GM10847 (cell line): ENCODE measurements around the gene IL17RE.

ENCODE experiments used
- POLR2A ChIP-seq: IDR thresholded peaks from 2 replicates; pipeline ENCODE4 v1.6.1; 2011; ENCODE audit not compliant: insufficient read length; ENCODE audit errors: extremely low read depth

The IL17RE gene, protein sequence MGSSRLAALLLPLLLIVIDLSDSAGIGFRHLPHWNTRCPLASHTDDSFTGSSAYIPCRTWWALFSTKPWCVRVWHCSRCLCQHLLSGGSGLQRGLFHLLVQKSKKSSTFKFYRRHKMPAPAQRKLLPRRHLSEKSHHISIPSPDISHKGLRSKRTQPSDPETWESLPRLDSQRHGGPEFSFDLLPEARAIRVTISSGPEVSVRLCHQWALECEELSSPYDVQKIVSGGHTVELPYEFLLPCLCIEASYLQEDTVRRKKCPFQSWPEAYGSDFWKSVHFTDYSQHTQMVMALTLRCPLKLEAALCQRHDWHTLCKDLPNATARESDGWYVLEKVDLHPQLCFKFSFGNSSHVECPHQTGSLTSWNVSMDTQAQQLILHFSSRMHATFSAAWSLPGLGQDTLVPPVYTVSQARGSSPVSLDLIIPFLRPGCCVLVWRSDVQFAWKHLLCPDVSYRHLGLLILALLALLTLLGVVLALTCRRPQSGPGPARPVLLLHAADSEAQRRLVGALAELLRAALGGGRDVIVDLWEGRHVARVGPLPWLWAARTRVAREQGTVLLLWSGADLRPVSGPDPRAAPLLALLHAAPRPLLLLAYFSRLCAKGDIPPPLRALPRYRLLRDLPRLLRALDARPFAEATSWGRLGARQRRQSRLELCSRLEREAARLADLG

GRCh38 chr3:9902372-9903237 lies at the start of gene IL17RE:
IL17RE (plus strand) TSS chr3:9902848; CDS start chr3:9902933, 85 bp downstream.
- TF ChIP-seq POLR2A, result no peak

GRCh38 chr3:9855594-9855993 lies 47.1 kb upstream of the IL17RE start:
- no peak for TF ChIP-seq POLR2A

DNA sequence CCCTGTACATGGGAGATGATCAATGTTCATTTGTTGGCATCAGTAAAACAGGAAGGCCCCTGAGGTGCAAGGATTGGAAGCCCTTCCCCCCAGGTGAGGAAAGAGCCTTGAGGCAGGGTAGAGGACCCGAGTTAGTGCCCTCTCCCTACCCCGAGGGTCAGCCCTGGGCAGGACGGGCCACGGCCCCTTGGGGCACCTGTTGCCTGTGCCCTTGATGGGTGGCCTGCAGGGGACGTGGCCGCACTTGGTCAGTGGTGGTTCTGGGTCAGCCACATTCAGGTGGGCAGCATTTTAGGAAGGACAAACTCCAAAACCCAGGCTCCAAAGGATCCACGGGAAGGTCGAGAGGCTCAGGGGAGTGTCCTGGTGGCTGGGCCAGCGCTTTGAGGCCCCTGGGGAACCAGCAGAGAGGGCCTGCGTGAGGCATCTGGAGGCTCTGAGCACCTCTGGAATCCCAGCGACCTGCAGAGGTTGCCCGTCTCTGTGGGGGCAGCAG lies 43.1 kb upstream of the IL17RE start:
- TF ChIP-seq POLR2A, result no peak

DNA sequence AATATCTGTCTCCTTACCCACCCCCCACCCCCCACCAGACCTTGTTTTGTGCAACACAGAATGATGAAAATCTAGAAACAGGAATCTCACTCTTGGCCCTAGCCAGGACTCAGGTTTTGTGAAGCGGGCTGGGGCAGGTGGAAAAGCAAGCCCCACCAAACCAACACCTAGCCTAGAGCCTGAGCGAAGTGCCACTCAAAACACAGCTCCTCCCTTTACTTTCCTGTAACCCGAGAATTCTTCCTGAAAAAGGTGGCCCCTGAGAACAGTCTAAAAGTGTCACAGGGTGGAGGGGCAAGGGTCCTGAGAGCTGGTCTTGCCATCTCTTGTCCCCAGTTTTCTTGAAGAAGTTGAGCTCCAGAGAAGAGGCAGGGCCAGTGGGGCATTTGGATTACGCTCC lies 41.4 kb upstream of the IL17RE start:
- no peak for TF ChIP-seq POLR2A

DNA sequence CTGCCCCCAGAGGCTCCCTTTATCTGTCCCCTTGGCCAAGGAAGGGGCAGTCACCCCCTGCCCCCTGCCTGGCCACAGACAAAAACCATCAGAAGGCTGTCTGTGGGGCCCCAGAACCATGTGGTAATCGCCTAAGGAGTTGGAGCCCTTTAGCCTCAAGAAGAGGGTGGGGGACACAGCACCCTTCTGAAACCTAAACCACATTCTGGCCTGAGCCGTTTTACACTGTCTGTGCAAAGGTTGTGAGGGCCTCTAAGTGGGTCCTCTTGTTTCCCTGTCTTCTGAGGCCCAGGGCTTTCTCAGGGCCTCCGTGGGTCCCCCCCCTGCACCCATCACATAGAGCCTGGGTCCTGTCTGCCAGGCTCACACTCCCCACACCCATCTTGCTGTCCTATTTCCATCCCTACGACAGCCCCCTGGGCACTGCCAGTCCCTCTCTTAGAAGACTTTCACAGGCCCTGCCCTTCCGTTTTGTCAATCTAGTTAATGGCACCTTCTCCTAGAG lies 41.0 kb upstream of the IL17RE start:
- TF ChIP-seq POLR2A, result no peak

DNA sequence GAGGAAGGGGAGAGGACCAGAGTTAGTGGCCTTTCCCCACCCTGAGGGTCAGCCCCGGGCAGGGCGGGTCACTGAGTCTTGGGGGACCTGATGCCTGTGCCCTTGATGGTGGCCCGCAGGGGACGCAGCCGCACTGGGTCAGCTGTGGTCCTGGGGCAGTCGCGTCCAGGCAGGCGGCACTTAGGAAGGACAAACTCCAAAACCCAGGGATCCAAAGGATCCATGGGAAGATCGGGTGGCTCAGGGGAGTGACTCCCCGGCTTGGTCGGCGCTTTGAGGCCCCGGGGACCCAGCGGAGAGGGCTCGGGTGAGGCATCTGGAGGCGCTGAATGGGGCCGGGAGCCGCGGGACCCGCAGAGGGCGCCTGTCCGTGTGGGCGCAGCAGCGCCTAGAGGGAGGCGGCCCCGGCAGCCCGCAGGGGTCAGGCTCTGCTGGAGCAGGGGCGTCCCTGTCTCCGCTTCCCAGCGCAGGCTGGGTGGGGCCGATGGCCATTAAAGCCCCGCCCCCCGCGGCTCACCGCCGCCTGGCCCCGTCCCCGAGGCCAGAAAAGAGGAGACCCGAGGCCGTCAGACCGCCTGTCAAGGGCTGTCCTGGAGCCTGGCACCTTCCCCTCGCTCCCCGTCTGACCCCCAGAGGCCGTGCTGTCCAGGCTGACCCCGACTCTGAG lies 40.1 kb upstream of the IL17RE start:
- no peak for TF ChIP-seq POLR2A

DNA sequence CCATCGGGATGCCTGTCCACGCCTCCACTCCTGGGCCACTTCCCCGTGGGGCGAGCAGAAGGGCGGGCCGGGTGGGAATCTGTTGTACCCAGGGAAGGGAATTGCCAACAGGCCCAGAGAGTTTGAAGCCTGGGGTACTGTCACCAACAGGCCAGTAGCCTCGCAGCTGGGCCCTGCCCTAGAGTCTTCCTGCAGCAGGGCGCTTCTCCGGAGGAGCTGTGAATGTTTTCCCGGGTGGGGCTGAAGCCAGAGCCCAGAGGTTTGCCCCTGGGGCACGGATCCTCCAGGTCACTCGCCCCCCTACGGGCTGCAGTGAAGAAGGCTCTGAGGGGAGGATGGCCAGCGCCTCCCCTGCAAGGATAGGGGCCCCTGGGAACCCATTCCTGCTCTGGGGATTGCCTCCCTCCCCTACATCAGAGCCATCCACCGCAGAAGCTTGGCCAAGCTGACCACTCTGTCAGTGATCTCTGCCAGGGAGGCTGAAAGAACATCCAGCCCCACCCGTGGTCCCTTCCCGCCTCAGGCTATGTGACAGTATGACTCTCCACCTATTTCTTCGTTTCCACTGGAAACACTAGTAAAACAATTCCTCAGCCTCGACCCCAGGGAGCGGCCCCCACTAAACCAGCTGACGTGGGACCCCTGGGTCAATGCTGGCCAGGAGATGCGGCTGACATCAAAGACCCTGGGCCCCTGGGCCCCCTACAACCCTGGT lies 39.4 kb upstream of the IL17RE start:
- TF ChIP-seq POLR2A, result no peak

DNA sequence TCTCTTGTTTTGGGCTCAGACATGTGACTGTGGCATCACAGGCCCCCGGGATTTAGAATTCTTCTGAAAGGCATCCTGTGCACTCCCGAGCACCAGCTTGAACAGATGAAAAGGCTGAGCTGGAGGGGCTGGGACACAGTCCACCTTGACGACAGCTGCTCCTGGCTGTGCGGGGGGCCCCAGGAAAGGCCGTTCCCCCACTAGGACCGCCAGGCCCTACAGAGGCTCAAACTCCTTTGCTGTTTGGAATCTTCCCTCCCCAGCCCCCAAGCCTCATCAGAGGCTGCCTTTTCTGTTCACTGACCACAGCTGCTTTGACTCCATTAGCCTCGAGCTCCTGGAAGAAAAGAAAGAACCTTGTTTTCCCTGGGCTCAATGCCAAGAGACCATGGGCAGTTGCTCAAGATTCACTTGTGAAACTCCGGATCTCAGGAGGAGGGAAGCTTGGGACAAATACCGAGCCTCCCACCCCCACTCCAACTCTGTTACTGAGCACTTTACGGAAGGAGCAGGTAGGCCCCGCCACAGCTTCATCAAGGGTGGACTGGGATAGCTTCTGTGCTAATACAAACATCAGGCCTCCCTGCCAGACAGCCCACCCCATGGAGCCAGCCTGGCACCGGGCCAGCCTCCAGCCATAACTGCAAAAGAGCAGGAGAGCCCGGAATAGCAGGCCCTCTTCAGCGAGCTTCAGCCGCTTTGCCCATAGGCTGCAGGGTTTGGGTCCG lies 38.3 kb upstream of the IL17RE start:
- no peak for TF ChIP-seq POLR2A

DNA sequence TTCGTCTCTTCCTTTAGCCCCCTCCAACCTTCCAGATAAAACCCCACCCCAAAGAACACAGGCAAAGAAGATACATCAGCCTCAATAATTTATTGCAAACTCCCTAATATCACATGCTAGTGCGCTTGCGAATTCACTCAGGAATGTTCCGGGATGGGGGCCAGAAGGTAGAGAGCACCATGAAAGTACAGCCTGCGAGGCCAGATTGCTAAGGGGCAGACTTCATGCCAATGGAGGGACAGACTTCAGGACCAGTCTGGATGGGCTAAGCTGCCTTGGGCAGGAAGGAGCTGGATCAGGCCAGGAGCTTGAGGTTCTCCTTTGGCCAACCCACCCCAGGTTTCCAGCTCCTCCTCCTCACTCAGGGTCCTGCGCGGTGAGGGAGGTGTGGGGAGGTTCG lies 36.0 kb upstream of the IL17RE start:
- TF ChIP-seq POLR2A, result no peak

GRCh38 chr3:9867106-9867505 lies 35.5 kb upstream of the IL17RE start:
- TF ChIP-seq POLR2A, result no peak

- TF ChIP-seq POLR2A, result no peak
These were observed 32.7 kb upstream of the IL17RE start for GRCh38 chr3:9869955-9870354.

- TF ChIP-seq POLR2A, result no peak
These were observed 31.7 kb upstream of the IL17RE start for GRCh38 chr3:9870978-9871377.

GRCh38 chr3:9875448-9875847 lies 27.2 kb upstream of the IL17RE start:
- no peak for TF ChIP-seq POLR2A
